ENCODE data around the gene HOXC6. TPM values are rescaled to one million over a fixed set of nuclear protein-coding genes. Genes with fewer than 3 reads are reported as not detected.

Gene HOXC6
- total RNA-seq, 1 donor from 2014 or later, result not detected

DNA sequence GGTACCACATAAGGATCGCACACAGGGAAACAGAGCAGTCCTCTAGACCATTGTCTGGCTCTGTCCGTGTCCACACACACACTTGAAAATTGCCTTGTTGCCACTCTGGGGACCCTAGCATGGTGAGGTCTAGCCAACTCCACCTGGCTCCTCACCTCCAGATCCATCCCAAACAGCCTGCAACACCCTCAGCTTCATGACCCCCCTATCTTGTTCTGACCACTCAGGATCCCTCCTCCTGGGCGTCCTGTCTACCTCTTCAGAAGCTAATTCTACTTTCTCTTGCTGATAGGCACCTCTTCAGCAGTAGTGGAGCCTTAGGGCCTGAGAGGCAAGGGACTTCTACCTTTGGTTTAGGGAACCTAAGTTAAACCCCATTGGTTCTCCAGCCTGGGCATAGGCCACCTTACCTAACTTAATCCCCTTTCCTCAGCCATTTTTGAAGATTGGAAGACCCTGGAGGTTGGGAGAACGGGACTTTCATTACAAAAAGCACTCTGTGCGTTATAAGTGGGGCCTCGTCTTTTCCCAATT, 3.9 kb downstream of the HOXC6 start:
- Mint-ChIP-seq H3K4me1 (no peaks in the 10 kb centered on the region), H3K4me3 (no peak overlapping the region), H3K27me3 (ENCODE audit: insufficient read depth, low read depth) (peaks cover 86% of the 10 kb centered on the region), H3K27ac (no peak overlapping the region), H3K9me3 (peaks cover 13% of the 10 kb centered on the region), H3K36me3 (no peaks in the 10 kb centered on the region)
- no peak for DNase-seq (ENCODE audit: low spot score)
- H3K79me2 ChIP-seq (ENCODE audit: low read depth), result no peaks in the 10 kb centered on the region
- H3K27me3 ChIP-seq, result peaks cover 100% of the 10 kb centered on the region
- no peaks in the 10 kb centered on the region for H3K9me3 ChIP-seq (ENCODE audit: low read depth)
- H3K4me3 ChIP-seq, result no peak overlapping the region
- H3K9ac ChIP-seq, result no peak overlapping the region
- no peak overlapping the region for H3K27ac ChIP-seq
- peaks cover 83% of the 10 kb centered on the region for H4K20me1 ChIP-seq (ENCODE audit: low read depth)
- no peaks in the 10 kb centered on the region for H3K36me3 ChIP-seq
- H2AFZ ChIP-seq (replicated peaks), result no peak overlapping the region
- H3K4me1 ChIP-seq, result no peaks in the 10 kb centered on the region
- H3K4me2 ChIP-seq, result no peak overlapping the region
- no peaks in the 10 kb centered on the region for H3F3A ChIP-seq (ENCODE audit: low read depth)
- TF ChIP-seq EZH2phosphoT487 (IDR thresholded peaks at IDR 0.05), result no peak
- TF ChIP-seq, protein P1, sequence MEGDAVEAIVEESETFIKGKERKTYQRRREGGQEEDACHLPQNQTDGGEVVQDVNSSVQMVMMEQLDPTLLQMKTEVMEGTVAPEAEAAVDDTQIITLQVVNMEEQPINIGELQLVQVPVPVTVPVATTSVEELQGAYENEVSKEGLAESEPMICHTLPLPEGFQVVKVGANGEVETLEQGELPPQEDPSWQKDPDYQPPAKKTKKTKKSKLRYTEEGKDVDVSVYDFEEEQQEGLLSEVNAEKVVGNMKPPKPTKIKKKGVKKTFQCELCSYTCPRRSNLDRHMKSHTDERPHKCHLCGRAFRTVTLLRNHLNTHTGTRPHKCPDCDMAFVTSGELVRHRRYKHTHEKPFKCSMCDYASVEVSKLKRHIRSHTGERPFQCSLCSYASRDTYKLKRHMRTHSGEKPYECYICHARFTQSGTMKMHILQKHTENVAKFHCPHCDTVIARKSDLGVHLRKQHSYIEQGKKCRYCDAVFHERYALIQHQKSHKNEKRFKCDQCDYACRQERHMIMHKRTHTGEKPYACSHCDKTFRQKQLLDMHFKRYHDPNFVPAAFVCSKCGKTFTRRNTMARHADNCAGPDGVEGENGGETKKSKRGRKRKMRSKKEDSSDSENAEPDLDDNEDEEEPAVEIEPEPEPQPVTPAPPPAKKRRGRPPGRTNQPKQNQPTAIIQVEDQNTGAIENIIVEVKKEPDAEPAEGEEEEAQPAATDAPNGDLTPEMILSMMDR (IDR thresholded peaks at IDR 0.05), result no peak
- no peak for TF ChIP-seq EZH2 (IDR thresholded peaks at IDR 0.05)

DNA sequence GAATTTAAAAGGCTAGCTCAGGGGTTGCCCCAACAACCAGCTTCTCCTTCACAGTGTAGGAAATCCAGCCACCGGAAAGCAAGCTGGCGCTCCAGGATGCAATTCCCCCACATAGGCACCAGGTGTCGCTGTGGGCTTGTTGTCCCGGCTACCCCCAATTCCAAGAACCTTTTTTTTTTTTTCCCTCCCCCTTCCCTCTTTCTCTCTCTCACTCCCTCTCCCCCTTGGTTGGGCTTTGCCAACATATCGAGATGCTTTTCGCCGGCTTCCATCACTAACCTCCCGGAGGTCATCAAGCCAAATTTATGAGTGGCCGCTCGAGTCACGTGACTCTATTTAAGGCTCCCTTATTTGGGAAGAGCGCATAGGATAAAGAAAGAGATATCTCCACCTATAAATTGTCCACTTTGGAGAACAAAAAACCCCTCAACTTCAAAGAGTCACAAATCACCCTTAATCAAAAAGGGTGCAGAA, 4.4 kb downstream of the HOXC6 start, which contains the start of gene HOXC5:
HOXC5 (plus strand) TSS at position 424 of the 474 bp plus-strand sequence. CDS start 73 bp downstream, outside the sequence.
- peaks cover 100% of the 10 kb centered on the region for H3K27me3 ChIP-seq
- no peak within 1 kb of the TSS for H2AFZ ChIP-seq (replicated peaks)
- H3K27ac ChIP-seq, result no peak within 1 kb of the TSS
- no peak within 1 kb of the TSS for H3K9ac ChIP-seq
- H3K36me3 Mint-ChIP-seq, result no peaks in the 10 kb centered on the region
- H3K79me2 ChIP-seq (ENCODE audit: low read depth), result no peaks in the 10 kb centered on the region
- H3F3A ChIP-seq (ENCODE audit: low read depth), result no peaks in the 10 kb centered on the region
- H3K4me2 ChIP-seq, result peak within 1 kb of the TSS; percentile 4
- H4K20me1 ChIP-seq (ENCODE audit: low read depth), result peaks cover 79% of the 10 kb centered on the region
- no peaks in the 10 kb centered on the region for H3K4me1 ChIP-seq
- no peaks in the 10 kb centered on the region for H3K36me3 ChIP-seq
- H3K4me3 Mint-ChIP-seq, result no peak within 1 kb of the TSS
- no peaks in the 10 kb centered on the region for H3K4me1 Mint-ChIP-seq
- no peaks in the 10 kb centered on the region for H3K9me3 ChIP-seq (ENCODE audit: low read depth)
- peaks cover 13% of the 10 kb centered on the region for H3K9me3 Mint-ChIP-seq
- TF ChIP-seq, protein P1 (IDR thresholded peaks at IDR 0.05), result peak; percentile 96
- no peak for TF ChIP-seq EZH2phosphoT487 (IDR thresholded peaks at IDR 0.05)
- peaks cover 86% of the 10 kb centered on the region for H3K27me3 Mint-ChIP-seq (ENCODE audit: insufficient read depth, low read depth)
- DNase-seq (ENCODE audit: low spot score), result peak; percentile 85
- H3K4me3 ChIP-seq, result no peak within 1 kb of the TSS
- H3K27ac Mint-ChIP-seq, result no peak within 1 kb of the TSS

DNA sequence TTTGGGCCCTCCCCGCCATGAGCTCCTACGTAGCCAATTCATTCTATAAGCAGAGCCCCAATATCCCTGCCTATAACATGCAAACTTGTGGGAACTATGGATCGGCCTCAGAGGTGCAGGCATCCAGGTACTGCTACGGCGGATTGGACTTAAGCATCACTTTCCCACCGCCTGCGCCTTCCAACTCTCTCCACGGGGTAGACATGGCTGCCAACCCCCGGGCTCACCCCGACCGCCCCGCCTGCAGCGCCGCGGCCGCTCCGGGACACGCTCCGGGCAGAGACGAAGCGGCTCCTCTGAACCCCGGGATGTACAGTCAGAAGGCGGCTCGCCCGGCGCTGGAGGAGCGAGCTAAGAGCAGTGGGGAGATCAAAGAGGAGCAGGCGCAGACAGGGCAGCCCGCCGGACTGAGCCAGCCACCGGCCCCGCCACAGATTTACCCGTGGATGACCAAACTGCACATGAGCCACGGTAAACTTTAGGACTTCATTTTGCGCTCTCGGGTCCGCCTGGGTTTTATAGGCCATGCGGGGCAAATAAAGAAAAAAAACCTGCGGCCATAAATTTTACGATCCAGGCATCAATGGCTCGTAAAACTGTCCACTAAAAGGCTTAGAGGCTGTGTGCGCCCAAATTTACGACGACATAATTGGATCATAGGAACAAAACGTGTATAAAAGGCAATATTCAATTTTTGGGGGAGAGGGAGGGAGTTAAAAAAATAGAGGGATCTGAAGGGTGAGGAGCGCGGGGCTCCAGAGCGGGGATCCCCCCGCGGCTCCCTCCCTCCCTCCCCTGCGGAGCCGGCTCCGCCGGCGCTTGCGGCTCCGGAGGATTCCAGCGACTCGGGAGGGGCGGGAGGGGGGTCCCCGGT, 5.1 kb downstream of the HOXC6 start:
- no peak overlapping the region for H3K27ac ChIP-seq
- H3K36me3 ChIP-seq, result no peaks in the 10 kb centered on the region
- Mint-ChIP-seq H3K36me3 (no peaks in the 10 kb centered on the region), H3K27ac (no peak overlapping the region), H3K9me3 (peaks cover 13% of the 10 kb centered on the region), H3K4me3 (no peak overlapping the region), H3K27me3 (ENCODE audit: insufficient read depth, low read depth) (peaks cover 85% of the 10 kb centered on the region), H3K4me1 (no peaks in the 10 kb centered on the region)
- no peaks in the 10 kb centered on the region for H3K4me1 ChIP-seq
- no peaks in the 10 kb centered on the region for H3K9me3 ChIP-seq (ENCODE audit: low read depth)
- H3K4me2 ChIP-seq, result peak overlapping the region; percentile 4
- no peak overlapping the region for H3K9ac ChIP-seq
- DNase-seq (ENCODE audit: low spot score), result peak; percentile 56
- no peaks in the 10 kb centered on the region for H3F3A ChIP-seq (ENCODE audit: low read depth)
- peaks cover 100% of the 10 kb centered on the region for H3K27me3 ChIP-seq
- TF ChIP-seq EZH2phosphoT487 (IDR thresholded peaks at IDR 0.05) (peak; percentile 98), EZH2 (IDR thresholded peaks at IDR 0.05) (peak; percentile 99)
- TF ChIP-seq, protein P1 (IDR thresholded peaks at IDR 0.05), result no peak
- peaks cover 80% of the 10 kb centered on the region for H4K20me1 ChIP-seq (ENCODE audit: low read depth)
- no peaks in the 10 kb centered on the region for H3K79me2 ChIP-seq (ENCODE audit: low read depth)
- no peak overlapping the region for H2AFZ ChIP-seq (replicated peaks)
- H3K4me3 ChIP-seq, result no peak overlapping the region
